Keratinocyte (primary cell): Measurements from ENCODE around the gene ELF2. TPM values are rescaled to one million over a fixed set of nuclear protein-coding genes. Genes with fewer than 3 reads are reported as not detected.

ENCODE experiments used
- DNase-seq: peaks from one replicate; pipeline ENCODE4 v3.0.0-alpha.2; 2011; ENCODE audit warnings: low read depth, missing footprints, low spot score
- FAIRE-seq: peaks from 2 replicates; lab custom pipeline; 2011; peaks lifted over from hg19 to GRCh38; lab: Jason Lieb, UNC
- H2AFZ ChIP-seq: 2 replicates; pipeline ENCODE4 v1.6.0; 2012; ENCODE audit warnings: low read length, control low read depth, inconsistent platforms; ENCODE audit not compliant: control insufficient read depth
- H3K27ac ChIP-seq: 2 replicates; pipeline ENCODE4 v1.5.1; 2011; ENCODE audit warnings: low read length; ENCODE audit not compliant: control insufficient read depth, insufficient read depth
- H3K27me3 ChIP-seq: 3 replicates; pipeline ENCODE4 v1.6.0; 2011; ENCODE audit warnings: low read length; ENCODE audit not compliant: control insufficient read depth, insufficient read depth; ENCODE audit errors: extremely low read depth
- H3K36me3 ChIP-seq, 2 experiments: 2 replicates in 1 of 2; 3 replicates in 1 of 2; pipeline ENCODE4 v1.5.1; 2011; ENCODE audit warnings: low read length in 2 of 2, mild to moderate bottlenecking in 1 of 2; ENCODE audit not compliant: control insufficient read depth in 2 of 2, insufficient read depth in 2 of 2; ENCODE audit errors: extremely low read depth in 1 of 2
- H3K4me1 ChIP-seq: 3 replicates; pipeline ENCODE4 v1.5.1; 2011; ENCODE audit warnings: low read length; ENCODE audit not compliant: control insufficient read depth, insufficient read depth; ENCODE audit errors: extremely low read depth
- H3K4me2 ChIP-seq: 3 replicates; pipeline ENCODE4 v1.6.0; 2011; ENCODE audit warnings: low read depth, low read length; ENCODE audit not compliant: control insufficient read depth, insufficient read depth; ENCODE audit errors: extremely low read depth
- H3K4me3 ChIP-seq, 3 experiments: fragments of 200-600 bp in 1 of 3; sonication (generic) in 1 of 3; 2 replicates in 2 of 3; 3 replicates in 1 of 3; pipeline ENCODE4 v1.5.1; 2011 to 2016; ENCODE audit warnings: low read length in 3 of 3, mild to moderate bottlenecking in 3 of 3, control low read depth in 2 of 3, inconsistent platforms in 1 of 3, low read depth in 1 of 3, mixed read lengths in 1 of 3, mixed run types in 1 of 3, moderate library complexity in 1 of 3; ENCODE audit not compliant: control insufficient read depth in 2 of 3, insufficient read depth in 2 of 3; ENCODE audit errors: extremely low read depth in 1 of 3
- H3K79me2 ChIP-seq: 2 replicates; pipeline ENCODE4 v1.6.0; 2012; ENCODE audit warnings: low read length; ENCODE audit not compliant: control insufficient read depth, insufficient read depth
- H3K9ac ChIP-seq: 3 replicates; pipeline ENCODE4 v1.6.0; 2011; ENCODE audit warnings: low read length; ENCODE audit not compliant: control insufficient read depth, insufficient read depth; ENCODE audit errors: extremely low read depth
- H3K9me1 ChIP-seq: 3 replicates; pipeline ENCODE4 v1.6.0; 2011; ENCODE audit warnings: low read length; ENCODE audit not compliant: control insufficient read depth, insufficient read depth; ENCODE audit errors: extremely low read depth
- H3K9me3 ChIP-seq: 2 replicates; pipeline ENCODE4 v1.5.1; 2012; ENCODE audit warnings: low read depth, low read length; ENCODE audit not compliant: control insufficient read depth
- H4K20me1 ChIP-seq: 3 replicates; pipeline ENCODE4 v1.6.0; 2011; ENCODE audit warnings: low read length; ENCODE audit not compliant: control insufficient read depth, insufficient read depth; ENCODE audit errors: extremely low read depth
- CTCF ChIP-seq, 3 experiments: IDR thresholded peaks in 1 of 3; conservative IDR thresholded peaks in 1 of 3; optimal IDR thresholded peaks in 1 of 3; 2 replicates in 2 of 3; 3 replicates in 1 of 3; pipeline versions ENCODE3 to v1.5.1; 2011; ENCODE audit warnings: low read length in 3 of 3, mild to moderate bottlenecking in 3 of 3, moderate library complexity in 2 of 3, control low read depth in 1 of 3, inconsistent platforms in 1 of 3; ENCODE audit not compliant: insufficient read depth in 2 of 3; ENCODE audit errors: extremely low read depth in 1 of 3
- EZH2 ChIP-seq: IDR thresholded peaks from one replicate; pipeline ENCODE4 v1.6.1; 2012; ENCODE audit warnings: inconsistent platforms, mild to moderate bottlenecking, low read length, moderate library complexity
- dilution Hi-C: fragments of 300-500 bp; cut with MboI; formaldehyde crosslinking; loops from one replicate; pipeline ENCODE4 v1.7.0; 2020; ENCODE audit warnings: low sequenced_read_pairs; ENCODE audit not compliant: extremely low pct_ligation_motif_present
- polyA plus RNA-seq, 5 experiments: library from polyadenylated mRNA; depleted of rRNA in 3 of 5; stranded (reverse) in 3 of 5; stranded (forward) in 1 of 5; unstranded in 1 of 5; fragments of >200 nt; gene quantifications; 1 replicate in 1 of 5; 2 replicates in 3 of 5; 3 replicates in 1 of 5; pipeline versions ENCODE4 v1.2.1 to v1.2.3, GENCODE V29; 2011 to 2012; ENCODE audit warnings: missing spikeins in 2 of 5, low read depth in 1 of 5, low replicate concordance in 1 of 5

The ELF2 gene
- polyA plus RNA-seq, 1 donor (not counting 4 experiments of a cell fraction or from before 2014, with no cell fraction given): 19.6 TPM

- TF ChIP-seq CTCF (optimal IDR thresholded peaks at IDR 0.05 in 1 of 3, IDR thresholded peaks at IDR 0.05 in 1 of 3, conservative IDR thresholded peaks at IDR 0.05 in 1 of 3; ENCODE audit: extremely low read depth in 1 of 3, insufficient read depth in 2 of 3, low read length in 3 of 3) (no peak), EZH2 (no peak)
- no peak overlapping the region for H3K4me2 ChIP-seq
- no peak overlapping the region for H3K9ac ChIP-seq
- no peaks in the 10 kb centered on the region for H3K9me3 ChIP-seq
- dilution Hi-C loops: no loop called here
- no peaks in the 10 kb centered on the region for H3K9me1 ChIP-seq
- H3K27me3 ChIP-seq: no peaks in the 10 kb centered on the region
- no peak overlapping the region for H3K4me3 ChIP-seq
- FAIRE-seq: no peak
- no peak overlapping the region for H3K27ac ChIP-seq
- H3K79me2 ChIP-seq: peaks cover 5% of the 10 kb centered on the region
- DNase-seq: no peak
- H3K36me3 ChIP-seq: no peaks in the 10 kb centered on the region
- no peaks in the 10 kb centered on the region for H4K20me1 ChIP-seq
- H3K4me1 ChIP-seq: peaks cover 14% of the 10 kb centered on the region
- no peak overlapping the region for H2AFZ ChIP-seq
Measured at GRCh38 chr4:139146926-139147629, 29.9 kb downstream of the ELF2 start.

- Histone ChIP-seq H3K79me2 (peaks cover 5% of the 10 kb centered on the region), H3K9me3 (no peaks in the 10 kb centered on the region), H3K4me2 (no peak overlapping the region), H3K9ac (no peak overlapping the region), H3K27ac (no peak overlapping the region), H2AFZ (no peak overlapping the region), H3K9me1 (no peaks in the 10 kb centered on the region), H3K4me1 (peaks cover 14% of the 10 kb centered on the region), H3K36me3 (no peaks in the 10 kb centered on the region), H3K27me3 (no peaks in the 10 kb centered on the region), H3K4me3 (no peak overlapping the region), H4K20me1 (no peaks in the 10 kb centered on the region)
- no peak for TF ChIP-seq CTCF (optimal IDR thresholded peaks at IDR 0.05 in 1 of 3, IDR thresholded peaks at IDR 0.05 in 1 of 3, conservative IDR thresholded peaks at IDR 0.05 in 1 of 3; ENCODE audit: extremely low read depth in 1 of 3, insufficient read depth in 2 of 3, low read length in 3 of 3)
- no peak for TF ChIP-seq EZH2
- DNase-seq (no peak), FAIRE-seq (no peak)
- dilution Hi-C loops: no loop called here
Measured at GRCh38 chr4:139145552-139145932, 31.5 kb downstream of the ELF2 start.
